ENCODE data around the gene TRIM25. TPM values are rescaled to one million over a fixed set of nuclear protein-coding genes. Genes with fewer than 3 reads are reported as not detected.

TRIM25 gene
- total RNA-seq, 1 experiment from 2014 or later = 17.0 TPM

DNA sequence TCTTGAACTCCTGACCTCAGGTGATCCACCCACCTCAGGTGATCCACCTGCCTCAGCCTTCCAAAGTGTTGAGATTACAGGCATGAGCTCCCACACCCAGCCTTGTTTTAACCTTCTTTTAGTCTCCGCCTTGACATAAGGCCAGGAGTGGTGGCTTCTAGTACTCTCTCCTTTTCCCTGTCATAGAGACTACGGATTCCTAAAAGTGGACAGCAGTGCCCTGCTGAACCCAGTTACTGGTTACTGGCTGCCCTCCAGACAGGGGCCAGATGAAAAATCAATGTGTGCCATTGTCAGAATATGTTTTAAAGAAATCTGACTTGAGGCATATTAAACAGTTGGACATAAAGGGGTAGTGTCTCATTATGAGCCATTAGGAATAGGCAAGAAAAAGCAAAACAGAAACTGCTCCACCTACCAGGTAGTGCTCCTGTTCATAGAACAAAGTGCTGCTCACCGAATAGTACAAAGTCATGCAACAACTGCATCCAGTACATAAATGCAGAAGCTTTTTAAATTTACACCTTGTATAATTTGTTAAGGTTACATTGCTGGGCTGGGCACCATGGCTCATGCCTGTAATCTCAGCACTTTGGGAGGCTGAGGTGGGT is 32.1 kb downstream of the TRIM25 start:
- DNase-seq (ENCODE audit: low read depth) = no peak
- in situ Hi-C loops (cut with HindIII; ENCODE audit: low pct_unique_long_range_greater_than_20kb, low sequenced_read_pairs) = no loop called here

DNA sequence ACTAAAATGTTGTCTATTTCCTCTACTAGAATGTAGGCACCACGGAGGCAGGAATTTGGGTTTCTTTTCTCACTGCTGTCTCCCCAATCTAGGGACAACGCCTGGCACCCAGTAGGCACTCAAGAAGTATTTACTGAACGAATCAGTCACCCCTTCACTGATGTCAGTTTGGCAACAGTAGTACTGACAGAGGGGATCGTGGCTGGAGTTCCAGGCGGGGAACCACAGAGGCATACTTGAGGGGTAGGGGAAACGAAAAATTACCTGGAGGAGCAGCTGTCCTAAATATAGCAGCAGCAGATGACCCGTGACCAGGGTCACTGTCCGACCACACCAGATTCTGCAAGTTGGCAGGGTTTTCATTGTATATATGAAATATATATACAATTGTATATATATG is 33.3 kb downstream of the TRIM25 start:
- no peak for DNase-seq (ENCODE audit: low read depth)
- in situ Hi-C loops (cut with HindIII; ENCODE audit: low pct_unique_long_range_greater_than_20kb, low sequenced_read_pairs) = no loop called here

DNA sequence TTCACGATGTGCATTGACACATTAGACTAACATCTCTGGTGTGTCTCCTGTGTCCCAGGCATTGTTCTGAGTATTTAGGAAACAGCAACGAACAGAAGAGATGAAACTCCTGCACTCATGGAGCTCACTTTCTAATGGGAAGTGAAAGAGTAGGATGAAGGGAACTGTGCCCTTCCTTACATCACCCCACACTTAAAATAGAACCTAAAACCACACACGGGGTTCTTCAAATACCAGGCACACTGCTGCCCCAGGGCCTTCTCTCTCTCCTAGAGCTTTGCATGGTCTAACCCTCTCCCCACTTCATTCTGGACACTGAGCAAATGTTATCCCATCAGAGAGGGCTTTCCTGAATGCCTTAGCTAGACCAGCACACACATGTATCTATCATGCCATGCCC is 33.7 kb downstream of the TRIM25 start:
- DNase-seq (ENCODE audit: low read depth) = no peak
- in situ Hi-C loops (cut with HindIII; ENCODE audit: low pct_unique_long_range_greater_than_20kb, low sequenced_read_pairs) = no loop called here

DNA sequence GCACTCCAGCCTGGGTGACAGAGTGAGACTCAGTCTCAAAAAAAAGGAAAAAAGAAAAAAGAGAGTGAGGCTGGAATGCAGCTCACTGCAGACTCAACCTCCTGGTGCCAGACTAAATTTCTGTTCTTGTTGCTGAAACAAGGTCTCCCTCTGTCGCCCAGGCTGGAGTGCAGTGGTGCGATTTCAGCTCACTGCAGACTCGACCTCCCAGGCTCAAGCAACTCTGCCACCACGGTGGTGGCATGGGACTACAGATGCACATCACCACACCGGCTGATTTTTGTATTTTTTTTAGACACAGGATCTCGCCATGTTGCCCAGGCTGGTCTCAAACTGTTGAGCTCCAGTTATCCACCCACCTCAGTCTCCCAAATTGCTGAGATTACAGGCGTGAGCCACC is 34.6 kb downstream of the TRIM25 start:
- in situ Hi-C loops (cut with HindIII; ENCODE audit: low pct_unique_long_range_greater_than_20kb, low sequenced_read_pairs) = no loop called here
- DNase-seq (ENCODE audit: low read depth) = no peak

DNA sequence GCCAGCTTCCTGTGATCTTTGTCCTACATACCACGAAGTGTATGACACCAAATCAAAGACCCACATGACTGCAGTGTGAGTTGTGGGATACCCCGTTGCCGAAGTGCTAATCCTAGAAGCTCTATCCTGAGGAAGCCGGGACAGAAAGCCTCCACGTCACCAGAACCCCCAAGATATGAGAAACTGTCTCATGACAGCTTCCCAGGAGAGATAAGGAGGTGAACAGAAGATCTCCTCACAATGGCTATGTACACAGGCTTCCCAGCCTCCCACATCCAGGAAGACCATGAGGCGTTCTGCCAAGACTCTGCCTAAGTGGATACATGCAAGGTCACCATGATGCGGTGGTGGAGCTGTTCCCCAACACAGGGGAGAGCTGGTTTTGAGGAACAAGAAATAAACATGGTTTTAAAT is 37.1 kb downstream of the TRIM25 start:
- DNase-seq (ENCODE audit: low read depth) = no peak
- in situ Hi-C loops (cut with HindIII; ENCODE audit: low pct_unique_long_range_greater_than_20kb, low sequenced_read_pairs) = no loop called here

DNA sequence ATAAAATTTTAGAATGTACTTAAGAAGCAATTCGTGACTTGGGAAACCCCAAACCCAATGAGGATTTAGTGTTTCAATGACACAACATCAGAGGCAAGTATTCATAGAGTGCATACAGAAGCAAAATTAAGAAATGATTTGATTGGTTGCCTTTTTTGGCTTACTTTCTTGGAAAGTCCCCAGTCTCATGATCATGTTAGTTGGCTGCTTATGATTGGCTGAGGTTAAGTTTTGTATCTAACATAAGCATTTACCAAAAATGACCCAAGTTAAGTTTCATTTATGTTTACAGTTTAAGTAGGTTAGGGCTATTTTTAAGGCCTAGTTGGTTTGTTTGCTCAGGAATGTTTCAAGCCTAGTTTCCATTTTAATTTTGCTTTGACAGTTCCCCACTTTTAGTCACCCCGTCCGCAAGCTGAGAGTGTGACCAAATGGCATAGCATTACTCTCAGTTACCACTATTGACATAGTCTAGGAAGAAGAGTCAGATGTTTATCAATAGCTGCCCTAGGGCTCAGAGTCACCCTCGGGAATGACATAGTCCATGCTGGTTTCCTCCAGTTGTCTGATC is 43.7 kb downstream of the TRIM25 start:
- no peak for DNase-seq (ENCODE audit: low read depth)
- in situ Hi-C loops (cut with HindIII; ENCODE audit: low pct_unique_long_range_greater_than_20kb, low sequenced_read_pairs) = no loop called here

DNA sequence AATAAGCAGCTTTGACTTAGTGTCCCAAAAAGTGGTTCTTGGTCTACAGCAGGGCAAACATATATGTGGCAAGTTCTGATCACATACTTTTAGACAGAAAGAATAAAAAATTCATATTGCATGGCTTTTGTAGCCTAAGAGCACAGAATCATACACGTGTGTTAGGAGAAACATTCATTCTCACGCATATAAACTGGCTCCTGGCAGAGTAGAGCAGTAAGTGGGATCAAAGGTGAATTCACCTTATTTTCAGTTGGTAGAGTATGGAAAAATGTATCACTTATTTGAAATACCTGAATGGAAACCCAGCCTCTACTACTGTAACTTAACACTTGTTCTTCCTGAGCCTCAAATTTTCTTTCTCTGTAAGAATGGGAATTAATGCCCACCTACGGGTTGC is 45.1 kb downstream of the TRIM25 start:
- no peak for DNase-seq (ENCODE audit: low read depth)

DNA sequence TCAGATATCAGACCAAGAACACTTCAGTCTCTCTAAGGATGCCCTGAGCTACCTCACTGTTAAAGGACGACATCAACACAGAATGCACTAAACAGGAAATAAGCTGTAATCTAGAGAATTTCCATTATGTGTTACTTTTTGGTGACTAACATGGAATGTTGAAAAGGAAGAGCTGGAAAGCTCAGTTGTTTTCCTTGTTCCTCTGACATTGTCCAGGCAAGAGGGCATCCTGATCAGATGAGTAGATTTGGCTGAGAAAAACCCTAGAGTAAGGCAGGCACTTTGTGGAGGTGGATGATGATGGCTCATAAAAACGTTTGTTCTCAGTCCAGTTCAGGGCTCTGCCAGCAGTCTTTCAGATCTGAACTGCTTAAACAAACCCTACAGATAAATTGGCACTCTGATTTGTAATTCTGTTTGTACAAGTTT is 45.9 kb downstream of the TRIM25 start:
- no peak for DNase-seq (ENCODE audit: low read depth)

More for the DNA sequence above, 45.1 kb downstream of the TRIM25 start:
- in situ Hi-C loops (cut with HindIII; ENCODE audit: low pct_unique_long_range_greater_than_20kb, low sequenced_read_pairs) = no loop called here

DNA sequence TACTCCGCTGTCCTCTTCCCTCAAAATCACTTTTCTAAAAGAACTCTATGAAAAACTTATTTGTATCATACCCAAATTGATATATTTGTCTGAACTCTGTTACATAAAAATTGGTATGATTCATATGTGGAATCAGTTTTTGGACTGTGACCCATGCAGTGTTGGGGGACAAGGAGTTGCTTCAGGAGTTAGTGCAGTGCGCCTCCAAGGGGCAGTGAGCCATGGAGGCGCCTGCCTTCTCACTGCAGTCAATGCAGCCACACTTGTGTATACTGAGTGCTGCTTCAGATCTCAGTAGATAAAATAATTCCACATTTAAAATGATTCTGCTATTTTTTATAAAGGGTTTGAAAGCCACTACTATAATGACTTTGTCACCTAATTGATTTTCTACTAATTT is 47.4 kb downstream of the TRIM25 start:
- DNase-seq (ENCODE audit: low read depth) = no peak
- in situ Hi-C loops (cut with HindIII; ENCODE audit: low pct_unique_long_range_greater_than_20kb, low sequenced_read_pairs) = no loop called here

More for the DNA sequence above, 45.9 kb downstream of the TRIM25 start:
- in situ Hi-C loops (cut with HindIII; ENCODE audit: low pct_unique_long_range_greater_than_20kb, low sequenced_read_pairs) = no loop called here

DNA sequence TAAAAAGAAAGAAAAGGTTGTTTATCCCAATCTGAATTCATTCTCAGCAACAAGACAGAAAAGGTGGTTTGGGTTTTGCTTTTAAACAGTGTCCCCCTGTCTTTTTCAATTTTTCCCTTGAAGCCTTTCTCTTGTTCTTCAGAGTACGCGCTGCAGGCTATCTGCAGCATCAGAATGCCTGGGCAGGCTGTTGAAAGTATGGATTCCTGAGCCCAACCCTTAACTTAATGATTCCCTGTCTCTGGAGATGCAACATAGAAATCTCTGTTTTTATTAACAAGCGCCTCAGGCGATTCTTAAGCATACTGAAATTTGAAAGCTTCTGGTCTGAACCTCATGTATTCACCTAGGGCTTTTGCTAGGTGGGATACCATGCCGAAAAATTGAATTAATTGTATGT is 47.8 kb downstream of the TRIM25 start:
- in situ Hi-C loops (cut with HindIII; ENCODE audit: low pct_unique_long_range_greater_than_20kb, low sequenced_read_pairs) = no loop called here
- DNase-seq (ENCODE audit: low read depth) = no peak

DNA sequence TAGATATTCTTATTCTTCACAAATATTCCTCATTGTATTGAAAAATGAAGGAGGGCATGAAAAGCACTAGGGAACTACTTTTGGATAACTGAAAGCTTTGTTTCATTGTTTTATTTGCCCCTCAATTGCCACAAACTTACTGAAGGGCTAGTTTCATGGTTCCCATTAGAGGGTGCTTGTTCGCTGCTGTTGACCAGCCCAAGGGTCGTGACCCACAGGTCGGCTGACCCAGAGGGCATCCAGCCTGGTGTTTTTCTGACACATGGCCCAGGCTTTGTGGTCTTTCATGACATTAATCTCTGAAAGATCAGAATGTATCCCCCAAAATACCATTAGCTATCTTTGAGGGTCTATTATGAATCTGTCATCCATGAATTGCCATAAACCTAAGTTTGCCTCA is 49.9 kb downstream of the TRIM25 start:
- DNase-seq (ENCODE audit: low read depth) = no peak
- in situ Hi-C loops (cut with HindIII; ENCODE audit: low pct_unique_long_range_greater_than_20kb, low sequenced_read_pairs) = no loop called here

DNA sequence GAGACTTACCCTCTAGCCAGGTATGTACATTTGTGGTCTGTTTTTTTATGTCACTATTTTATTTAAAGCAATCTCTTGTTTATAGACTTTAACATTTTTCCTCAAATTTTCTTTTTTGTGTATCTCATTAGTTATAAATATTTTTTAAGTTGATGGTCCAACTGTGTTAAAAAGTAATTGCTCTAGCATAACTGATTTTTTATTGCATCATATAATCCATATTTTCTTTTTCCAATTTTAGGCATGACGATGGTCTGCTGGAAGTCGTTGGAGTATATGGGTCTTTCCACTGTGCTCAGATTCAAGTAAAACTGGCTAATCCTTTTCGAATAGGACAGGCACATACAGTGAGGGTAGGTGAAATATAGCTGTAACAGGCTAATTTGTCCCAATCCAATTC is 52.0 kb downstream of the TRIM25 start:
- in situ Hi-C loops (cut with HindIII; ENCODE audit: low pct_unique_long_range_greater_than_20kb, low sequenced_read_pairs) = no loop called here
- DNase-seq (ENCODE audit: low read depth) = no peak

DNA sequence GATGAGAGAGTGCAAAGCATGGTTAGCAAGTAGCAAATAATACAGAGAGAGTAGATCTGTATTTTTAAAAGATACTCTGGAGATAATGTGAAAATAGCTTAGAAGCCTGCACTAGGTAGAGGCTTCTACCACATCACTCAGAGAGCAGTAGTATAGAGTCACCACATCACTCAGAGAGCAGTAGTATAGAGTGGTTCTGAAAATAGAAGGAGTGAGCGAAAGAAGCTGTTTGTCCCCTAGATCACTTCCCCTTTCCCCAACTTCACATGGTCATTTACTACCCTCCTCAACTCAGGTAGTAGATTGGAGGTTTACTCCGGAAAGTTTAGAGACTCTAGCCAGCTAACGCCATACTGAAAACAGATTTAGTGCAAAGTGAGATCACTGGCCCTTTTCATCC is 62.8 kb downstream of the TRIM25 start:
- no peak for DNase-seq (ENCODE audit: low read depth)
- in situ Hi-C loops (cut with HindIII; ENCODE audit: low pct_unique_long_range_greater_than_20kb, low sequenced_read_pairs) = no loop called here

DNA sequence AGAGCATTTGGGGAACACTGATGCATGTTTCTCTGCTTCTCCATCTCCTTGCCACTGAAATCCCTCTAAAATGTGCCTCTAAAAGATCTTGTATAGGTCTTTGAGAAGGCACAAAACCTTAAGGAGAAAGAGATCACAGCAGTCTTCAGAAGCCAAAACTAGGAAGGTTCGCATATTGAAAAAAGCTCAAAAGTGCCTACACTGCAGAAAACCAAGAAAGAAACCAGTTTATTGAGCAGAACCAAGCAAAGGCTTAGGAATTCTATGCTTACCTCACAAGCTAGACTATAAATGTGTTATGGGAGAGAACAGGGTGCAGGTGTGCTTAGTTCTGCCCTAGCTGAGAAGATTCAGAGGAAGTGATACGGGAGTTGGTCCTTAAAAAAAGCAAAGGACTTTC is 63.3 kb downstream of the TRIM25 start:
- DNase-seq (ENCODE audit: low read depth) = no peak
- in situ Hi-C loops (cut with HindIII; ENCODE audit: low pct_unique_long_range_greater_than_20kb, low sequenced_read_pairs) = no loop called here

DNA sequence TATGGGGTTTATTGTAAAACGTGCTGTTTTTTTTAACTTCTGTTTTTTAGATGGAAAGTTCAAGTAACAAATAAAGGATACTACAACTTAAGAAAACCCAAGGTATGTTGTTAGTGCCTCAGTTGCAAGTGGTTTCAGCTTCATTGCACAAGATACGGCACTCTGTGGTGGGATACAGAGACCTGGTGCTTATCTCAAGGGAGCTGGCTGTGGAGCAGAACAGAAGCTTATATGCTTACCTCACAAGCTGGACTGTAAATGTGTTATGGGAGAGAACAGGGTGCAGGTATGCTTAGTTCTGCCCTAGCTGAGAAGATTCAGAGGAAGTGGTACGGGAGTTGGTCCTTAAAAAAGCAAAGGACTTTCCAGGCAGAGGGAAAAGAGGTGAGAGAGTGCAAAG is 64.7 kb downstream of the TRIM25 start:
- in situ Hi-C loops (cut with HindIII; ENCODE audit: low pct_unique_long_range_greater_than_20kb, low sequenced_read_pairs) = no loop called here
- DNase-seq (ENCODE audit: low read depth) = no peak

DNA sequence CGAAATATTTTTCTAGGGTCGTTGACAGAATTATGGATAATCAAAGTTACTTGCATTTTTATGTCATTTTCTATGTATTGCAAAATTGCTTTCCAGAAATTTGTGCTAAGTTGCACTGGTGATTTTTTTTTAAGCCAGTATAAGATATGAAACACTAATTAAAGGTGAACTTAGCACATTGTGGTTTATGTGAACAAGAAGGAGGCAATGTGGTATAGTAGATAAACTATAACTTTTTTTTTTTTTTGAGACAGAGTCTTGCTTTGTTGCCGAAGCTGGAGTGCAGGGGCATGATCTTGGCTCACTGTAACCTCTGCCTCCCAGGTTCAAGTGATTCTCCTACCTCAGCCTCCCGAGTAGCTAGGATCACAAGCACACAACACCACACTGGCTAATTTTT is 66.7 kb downstream of the TRIM25 start:
- no peak for DNase-seq (ENCODE audit: low read depth)
- in situ Hi-C loops (cut with HindIII; ENCODE audit: low pct_unique_long_range_greater_than_20kb, low sequenced_read_pairs) = no loop called here

DNA sequence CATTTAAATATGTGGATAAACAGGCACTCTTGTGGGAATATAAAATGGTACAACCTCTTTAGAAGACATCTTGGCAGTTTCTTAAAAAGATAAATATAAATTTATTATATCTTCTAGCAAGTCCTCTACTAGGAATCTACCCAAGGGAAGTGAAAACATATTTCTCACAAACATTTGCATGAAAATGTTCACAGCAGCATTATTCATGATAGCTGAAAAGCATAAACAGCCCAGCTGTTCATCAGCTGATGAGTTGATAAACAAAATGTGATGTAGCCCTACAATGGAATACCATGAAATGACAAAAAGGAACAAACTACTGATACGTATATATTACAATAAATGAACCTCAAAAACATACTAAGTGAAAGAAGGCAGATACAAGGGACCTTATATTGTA is 67.9 kb downstream of the TRIM25 start:
- in situ Hi-C loops (cut with HindIII; ENCODE audit: low pct_unique_long_range_greater_than_20kb, low sequenced_read_pairs) = no loop called here

DNA sequence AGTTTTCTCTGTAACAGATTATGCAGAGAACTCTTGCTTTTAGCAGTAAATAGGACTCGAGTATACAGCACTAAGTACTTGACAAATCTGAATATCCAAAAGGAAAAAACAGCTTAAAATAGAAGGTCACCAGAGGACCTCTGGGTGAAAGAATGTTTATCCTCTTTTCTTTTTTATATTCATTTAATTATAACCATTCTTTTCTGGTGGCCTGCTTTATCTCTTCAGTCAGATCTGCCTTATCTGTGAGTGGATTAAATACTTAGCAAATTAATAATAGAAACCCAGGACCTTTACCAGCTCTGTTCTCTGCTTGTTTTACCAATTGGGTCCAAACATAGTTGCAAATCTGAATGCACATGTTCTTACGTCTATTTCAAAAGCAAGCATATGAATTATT is 71.3 kb downstream of the TRIM25 start:
- no peak for DNase-seq (ENCODE audit: low read depth)
- in situ Hi-C loops (cut with HindIII; ENCODE audit: low pct_unique_long_range_greater_than_20kb, low sequenced_read_pairs) = no loop called here

More for the DNA sequence above, 67.9 kb downstream of the TRIM25 start:
- DNase-seq (ENCODE audit: low read depth) = no peak

DNA sequence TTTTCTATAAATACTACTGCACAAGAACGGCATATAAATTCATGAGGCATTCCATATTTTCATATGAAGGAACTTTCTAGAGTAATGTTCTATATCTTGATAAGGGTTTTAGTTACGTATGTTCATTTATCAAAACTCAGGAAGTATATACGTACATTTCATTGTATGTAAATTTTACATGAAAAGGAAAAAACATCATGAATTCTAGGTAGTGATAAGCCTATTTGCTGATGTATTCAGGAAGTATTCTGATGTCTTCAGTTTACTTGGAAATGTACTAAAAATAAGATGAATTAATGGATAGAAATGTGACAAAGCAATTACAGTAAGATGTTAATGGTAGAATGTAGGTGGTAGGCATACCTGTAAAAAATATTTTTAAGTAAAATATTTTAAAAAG is 75.2 kb downstream of the TRIM25 start:
- DNase-seq (ENCODE audit: low read depth) = no peak
- in situ Hi-C loops (cut with HindIII; ENCODE audit: low pct_unique_long_range_greater_than_20kb, low sequenced_read_pairs) = no loop called here
